NCI-H146 treated with DMSO at 0.1 percent for 48 hours (cell line): ENCODE data around the gene ZER1.
"Not testable (repeated sequence)": the region's sequence is repeated elsewhere in the genome, so short reads cannot be mapped to it uniquely, and the experiment has no call there.

Experiments used
- DNase-seq: peaks from one replicate; lab custom pipeline; 2025; ENCODE audit not compliant: unreplicated experiment; lab: John Stamatoyannopoulos, UW

The ZER1 gene

DNA sequence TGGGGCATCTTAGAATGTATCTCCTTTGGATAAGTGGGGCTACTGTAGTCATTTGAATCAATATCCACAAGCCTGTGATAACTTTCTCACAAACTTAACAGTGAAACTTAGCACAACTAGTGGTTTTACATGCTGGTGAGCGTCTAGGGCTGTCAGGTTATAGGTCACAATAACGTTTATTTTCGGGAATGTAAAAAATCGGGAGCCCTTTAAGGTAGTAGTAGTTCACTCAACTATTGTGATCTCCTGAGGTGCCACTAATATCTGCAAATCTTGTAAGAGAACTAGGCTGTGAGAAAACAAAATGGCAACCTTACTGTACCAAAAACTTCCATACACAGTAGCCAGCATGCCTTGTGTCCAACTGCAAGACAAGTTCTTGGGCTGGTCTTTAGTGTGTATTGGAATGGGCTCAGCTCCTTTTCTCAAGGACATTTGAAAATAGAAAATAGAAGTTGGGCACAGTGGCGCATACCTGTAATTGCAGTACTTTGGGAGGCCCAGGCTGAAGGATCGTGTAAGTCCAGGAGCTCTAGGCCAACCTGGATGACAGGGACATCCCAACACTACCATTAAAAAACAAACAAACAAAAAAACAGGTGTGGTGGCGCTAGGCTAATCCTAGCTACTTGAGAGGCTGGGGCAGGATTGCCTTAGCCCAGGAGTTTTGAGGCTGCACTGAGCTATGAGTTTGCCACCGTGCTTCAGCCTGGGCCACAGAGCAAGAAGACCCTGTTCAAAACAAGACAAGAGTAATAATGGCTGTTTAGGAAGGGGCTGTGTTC is 74.6 kb downstream of the ZER1 start:
- DNase-seq: no peak

DNA sequence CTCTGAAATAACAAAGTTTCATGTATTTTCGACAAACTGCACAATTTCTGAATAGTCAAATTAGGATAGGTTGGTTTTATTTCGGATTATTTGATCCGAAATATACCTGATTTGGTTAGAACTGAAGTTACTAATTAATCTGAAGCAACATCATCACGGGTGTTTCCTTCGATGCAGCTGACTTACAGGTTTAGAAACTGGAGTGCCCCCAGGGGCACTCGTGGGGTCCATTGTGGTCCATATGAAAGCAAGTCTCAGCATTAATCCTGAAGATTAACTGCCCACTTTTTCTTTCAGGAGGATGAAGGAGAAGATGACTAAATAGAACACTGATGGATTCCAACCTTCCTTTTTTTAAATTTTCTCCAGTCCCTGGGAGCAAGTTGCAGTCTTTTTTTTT is 77.4 kb downstream of the ZER1 start:
- DNase-seq: no peak

- DNase-seq: not testable (repeated sequence)
Observed at GRCh38 chr9:128693738-128694137, 78.0 kb downstream of the ZER1 start.

DNA sequence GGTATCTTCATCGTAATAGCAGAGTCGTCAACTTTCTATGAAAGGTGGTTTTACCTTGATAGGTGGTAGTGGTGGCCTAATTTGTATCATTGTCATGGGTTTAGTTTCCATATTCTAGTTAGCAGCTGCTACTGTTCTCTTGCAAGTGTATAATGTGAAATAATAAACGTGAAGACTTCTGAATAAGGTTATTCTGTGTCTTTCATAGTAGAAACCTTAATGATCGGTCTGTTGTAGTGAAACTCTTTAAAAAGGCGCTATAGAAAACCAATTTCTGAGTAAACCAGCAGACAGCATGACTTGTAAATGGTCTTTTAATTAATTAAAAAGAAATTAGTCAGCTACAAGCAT is 81.1 kb downstream of the ZER1 start:
- DNase-seq: no peak

- peak; percentile 16 for DNase-seq
Observed at GRCh38 chr9:128689820-128690683, 81.7 kb downstream of the ZER1 start.

GRCh38 chr9:128689293-128689774 is 82.4 kb downstream of the ZER1 start:
- DNase-seq: no peak

DNA sequence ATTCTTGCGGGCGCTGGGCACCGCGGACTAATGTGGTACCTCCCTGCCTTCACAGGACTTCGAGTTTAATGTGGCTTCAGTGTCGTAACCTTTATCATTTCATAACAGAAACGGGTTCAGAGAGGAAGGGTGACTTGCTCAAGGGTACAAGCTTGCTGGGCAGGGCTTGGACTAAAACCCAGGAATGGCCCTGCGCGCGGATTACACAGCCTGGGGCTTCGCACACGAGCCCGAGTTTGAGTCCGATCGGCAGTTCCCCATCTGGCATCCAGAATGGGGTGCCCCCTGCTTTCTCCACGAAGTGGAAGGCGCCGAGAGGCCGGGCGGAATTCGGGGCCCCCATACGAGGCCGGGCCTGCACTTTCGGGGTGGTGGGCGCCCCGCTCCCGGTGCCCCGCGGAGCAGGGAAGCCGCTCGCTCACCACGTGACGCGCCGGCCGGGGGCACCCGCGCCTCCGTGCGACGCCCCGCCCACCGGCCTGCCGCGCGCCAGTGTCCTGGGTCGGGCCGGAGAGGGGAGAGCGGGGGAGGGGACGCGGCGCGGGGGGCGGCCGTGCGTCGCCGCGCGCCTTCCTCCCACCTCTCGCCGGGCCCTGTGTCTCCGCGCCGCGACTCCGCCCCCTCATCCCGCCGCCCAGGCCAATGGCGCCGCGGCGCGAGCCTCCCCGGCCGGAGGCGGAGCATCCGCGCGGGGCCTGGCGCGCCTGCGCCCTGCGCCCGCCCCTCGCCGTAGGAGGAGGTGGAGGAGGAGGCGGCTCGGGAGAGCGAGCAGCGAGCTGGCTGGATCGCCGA is 83.0 kb downstream of the ZER1 start, which contains the start of gene SET:
Gene SET, plus strand, starts transcription at position 722 of the 792 bp plus-strand sequence. CDS start 361 bp downstream, outside the sequence.
- DNase-seq: peak; percentile 60

DNA sequence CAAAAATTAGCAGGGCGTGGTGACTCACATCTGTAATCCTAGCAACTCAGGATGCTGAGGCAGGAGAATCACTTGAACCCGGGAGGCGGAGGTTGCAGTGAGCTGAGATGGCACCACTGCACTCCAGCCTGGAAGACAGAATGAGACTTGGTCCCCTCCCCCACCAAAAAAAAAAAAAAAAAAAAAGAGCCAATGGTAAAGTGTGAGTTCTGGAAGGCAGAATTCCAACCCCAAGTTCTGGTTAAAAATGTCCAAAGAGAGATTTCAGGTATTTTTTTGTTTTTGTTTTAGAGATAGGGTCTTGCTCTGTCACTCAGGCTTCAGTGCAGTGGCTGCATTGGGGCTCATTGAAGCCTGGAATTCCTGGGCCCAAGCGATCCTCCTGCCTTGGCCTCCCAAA is 84.3 kb downstream of the ZER1 start:
- no peak for DNase-seq

- no peak for DNase-seq
Observed at GRCh38 chr9:128685636-128686489, 85.9 kb downstream of the ZER1 start.

DNA sequence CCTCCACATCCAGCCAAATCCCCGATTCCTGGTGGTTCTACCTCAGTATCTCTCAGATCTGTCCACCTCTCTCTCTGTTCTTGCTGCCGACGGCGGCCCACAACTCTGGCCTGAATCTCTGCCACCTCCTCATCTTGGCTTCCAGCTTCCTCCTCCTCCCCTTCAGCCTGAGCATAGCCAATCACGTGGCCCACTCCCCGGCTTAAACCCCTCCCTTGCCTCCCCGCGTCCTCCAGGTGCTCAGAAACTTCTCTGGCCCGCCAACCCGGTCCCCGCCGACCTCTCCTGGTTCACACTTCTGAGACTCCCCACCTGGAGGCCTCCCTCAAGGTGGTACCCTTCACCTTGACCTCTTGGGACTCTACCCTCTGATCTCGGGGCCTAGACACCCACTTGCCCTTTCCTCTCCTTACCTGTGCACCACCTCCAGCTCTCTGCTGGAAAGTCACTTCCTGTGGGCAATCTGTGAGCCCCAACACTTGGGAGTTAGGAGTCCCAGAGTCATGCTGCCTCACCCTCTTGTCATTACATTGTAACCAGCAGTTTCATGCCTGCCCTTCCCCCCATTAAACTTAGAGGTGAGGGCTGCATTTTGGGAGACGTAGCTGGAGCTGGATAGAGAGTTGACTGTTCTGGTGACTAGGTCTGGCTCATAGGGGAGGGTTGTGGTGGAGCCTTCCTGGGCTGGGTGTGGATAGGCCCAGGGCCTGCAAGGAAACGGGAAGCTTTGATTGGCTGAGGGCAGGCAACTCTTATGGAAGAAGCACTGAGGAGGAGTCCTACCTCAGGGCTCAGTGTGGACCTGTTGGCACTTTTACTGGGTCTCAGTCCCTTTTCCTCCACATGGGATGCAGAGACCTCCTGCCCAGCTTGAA is 87.2 kb downstream of the ZER1 start:
- DNase-seq: peak; percentile 59

GRCh38 chr9:128684065-128684324 is 87.7 kb downstream of the ZER1 start:
- no peak for DNase-seq

GRCh38 chr9:128683340-128684064 is 88.2 kb downstream of the ZER1 start:
- DNase-seq: peak; percentile 34
